Mucosa of rectum (tissue), 2 donors: ENCODE data around the gene AFDN.

ENCODE experiments used
- H3K27ac ChIP-seq, 2 donors: one replicate each; pipeline ENCODE4 v1.7.0; 2013; ENCODE audit warnings: inconsistent platforms in 2 of 2, low read depth in 2 of 2, low read length in 2 of 2
- H3K27me3 ChIP-seq, 2 donors: one replicate each; pipeline ENCODE4 v1.7.0; 2013; ENCODE audit warnings: low read length in 2 of 2; ENCODE audit not compliant: control insufficient read depth in 2 of 2, insufficient read depth in 2 of 2
- H3K36me3 ChIP-seq, 2 donors: one replicate each; pipeline ENCODE4 v1.7.0; 2013; ENCODE audit warnings: low read length in 2 of 2; ENCODE audit not compliant: control insufficient read depth in 2 of 2, insufficient read depth in 2 of 2
- H3K4me1 ChIP-seq, 2 donors: one replicate each; pipeline ENCODE4 v1.7.0; 2013; ENCODE audit warnings: low read length in 2 of 2, mild to moderate bottlenecking in 1 of 2; ENCODE audit not compliant: control insufficient read depth in 2 of 2, insufficient read depth in 2 of 2
- H3K4me3 ChIP-seq, 2 donors: one replicate each; pipeline ENCODE4 v1.7.0; 2013; ENCODE audit warnings: low read length in 2 of 2
- H3K9ac ChIP-seq, 2 donors: one replicate each; pipeline ENCODE4 v1.7.0; 2013; ENCODE audit warnings: low read length in 2 of 2, low read depth in 1 of 2, mild to moderate bottlenecking in 1 of 2
- H3K9me3 ChIP-seq, 2 donors: one replicate each; pipeline ENCODE4 v1.7.0; 2013; ENCODE audit warnings: low read length in 2 of 2; ENCODE audit not compliant: control insufficient read depth in 2 of 2
- donor health status: healthy.
- donor health status: Normal muscosa, but diverticular disease.

AFDN gene

DNA sequence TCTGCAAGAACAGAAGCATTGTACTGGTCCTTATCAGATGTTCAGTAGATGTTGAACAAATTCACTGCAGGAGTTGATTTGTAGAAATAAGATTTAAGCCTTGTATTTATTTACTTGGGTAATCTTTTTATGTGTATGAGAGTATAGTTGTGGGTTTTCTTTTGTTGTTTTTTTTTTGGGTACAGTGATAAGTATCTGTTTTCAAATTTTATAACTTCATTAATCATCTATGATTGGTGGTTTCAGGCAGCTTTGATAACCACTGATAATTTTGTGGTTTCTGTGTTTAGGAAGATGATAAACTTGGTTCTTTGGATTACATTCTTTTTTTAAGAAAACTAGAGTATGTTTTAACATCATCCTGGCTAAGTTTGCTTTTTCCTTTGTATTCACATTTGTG is 2.8 kb downstream of the AFDN start:
- H3K36me3 ChIP-seq: no peaks in the 10 kb centered on the region
- no peak overlapping the region for H3K4me3 ChIP-seq
- no peaks in the 10 kb centered on the region for H3K27me3 ChIP-seq
- peaks cover 5 to 19% of the 10 kb centered on the region in 2 donors for H3K4me1 ChIP-seq
- H3K27ac ChIP-seq: no peak overlapping the region
- H3K9ac ChIP-seq: no peak overlapping the region
- no peaks in the 10 kb centered on the region for H3K9me3 ChIP-seq

DNA sequence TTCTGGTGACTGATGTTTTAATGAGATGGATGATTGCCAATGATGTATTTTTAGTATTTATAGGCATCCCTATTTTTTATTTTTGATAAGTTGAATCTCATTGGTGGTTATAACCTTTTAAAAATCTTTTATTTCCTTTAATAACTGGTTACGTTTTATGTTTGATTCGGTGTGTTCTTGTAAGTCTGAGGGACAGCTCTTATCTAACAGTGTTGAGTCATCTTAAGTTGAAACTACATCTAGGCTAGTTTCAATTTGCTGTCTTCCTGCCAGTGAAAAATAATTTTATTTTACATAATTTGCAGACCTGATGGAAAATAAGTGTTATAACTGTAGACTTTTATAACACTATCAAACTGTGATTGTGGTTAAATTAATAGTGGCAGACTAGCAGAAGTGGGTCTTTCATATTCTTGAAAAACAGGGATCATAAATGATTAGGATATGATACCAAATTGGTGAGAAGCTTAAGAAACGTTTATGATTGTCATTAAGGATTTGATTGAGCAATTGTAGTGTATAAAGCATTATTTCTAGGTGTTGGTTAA is 4.6 kb downstream of the AFDN start:
- H3K36me3 ChIP-seq: no peaks in the 10 kb centered on the region
- H3K9me3 ChIP-seq: no peaks in the 10 kb centered on the region
- no peak overlapping the region for H3K27ac ChIP-seq
- H3K9ac ChIP-seq: no peak overlapping the region
- H3K4me3 ChIP-seq: no peak overlapping the region
- H3K4me1 ChIP-seq: peaks cover 0 to 14% of the 10 kb centered on the region in 2 donors
- H3K27me3 ChIP-seq: no peaks in the 10 kb centered on the region

- peak overlapping the region in 1 of 2 donors; percentile 31 for H3K9ac ChIP-seq
- H3K4me3 ChIP-seq: no peak overlapping the region
- no peaks in the 10 kb centered on the region for H3K9me3 ChIP-seq
- no peaks in the 10 kb centered on the region for H3K36me3 ChIP-seq
- peaks cover 0 to 14% of the 10 kb centered on the region in 2 donors for H3K4me1 ChIP-seq
- H3K27me3 ChIP-seq: no peaks in the 10 kb centered on the region
- peak overlapping the region in 1 of 2 donors; percentile 22 for H3K27ac ChIP-seq
These were observed 6.0 kb downstream of the AFDN start for GRCh38 chr6:167832497-167833395.

- no peaks in the 10 kb centered on the region for H3K36me3 ChIP-seq
- H3K4me3 ChIP-seq: no peak overlapping the region
- H3K9me3 ChIP-seq: no peaks in the 10 kb centered on the region
- peak overlapping the region in 1 of 2 donors; percentile 31 for H3K9ac ChIP-seq
- no peaks in the 10 kb centered on the region for H3K27me3 ChIP-seq
- peak overlapping the region in 1 of 2 donors; percentile 22 for H3K27ac ChIP-seq
- peaks cover 0 to 14% of the 10 kb centered on the region in 2 donors for H3K4me1 ChIP-seq
These were observed 6.7 kb downstream of the AFDN start for GRCh38 chr6:167833396-167833763.

GRCh38 chr6:167835260-167835659 is 8.5 kb downstream of the AFDN start:
- H3K27ac ChIP-seq: no peak overlapping the region
- H3K4me3 ChIP-seq: no peak overlapping the region
- H3K36me3 ChIP-seq: no peaks in the 10 kb centered on the region
- H3K9ac ChIP-seq: no peak overlapping the region
- H3K27me3 ChIP-seq: no peaks in the 10 kb centered on the region
- peaks cover 0 to 16% of the 10 kb centered on the region in 2 donors for H3K4me1 ChIP-seq
- no peaks in the 10 kb centered on the region for H3K9me3 ChIP-seq

GRCh38 chr6:167836721-167837120 is 10.0 kb downstream of the AFDN start:
- peaks cover 0 to 13% of the 10 kb centered on the region in 2 donors for H3K4me1 ChIP-seq

GRCh38 chr6:167838207-167838748 is 11.6 kb downstream of the AFDN start:
- no peak overlapping the region for H3K27ac ChIP-seq
- H3K4me3 ChIP-seq: no peak overlapping the region
- H3K9ac ChIP-seq: no peak overlapping the region
- H3K9me3 ChIP-seq: no peaks in the 10 kb centered on the region
- H3K27me3 ChIP-seq: no peaks in the 10 kb centered on the region
- peaks cover 0 to 6% of the 10 kb centered on the region in 2 donors for H3K4me1 ChIP-seq
- no peaks in the 10 kb centered on the region for H3K36me3 ChIP-seq

More at GRCh38 chr6:167836721-167837120, 10.0 kb downstream of the AFDN start:
- Histone ChIP-seq H3K27me3 (no peaks in the 10 kb centered on the region), H3K27ac (no peak overlapping the region), H3K36me3 (no peaks in the 10 kb centered on the region), H3K9me3 (no peaks in the 10 kb centered on the region), H3K9ac (no peak overlapping the region), H3K4me3 (no peak overlapping the region)

DNA sequence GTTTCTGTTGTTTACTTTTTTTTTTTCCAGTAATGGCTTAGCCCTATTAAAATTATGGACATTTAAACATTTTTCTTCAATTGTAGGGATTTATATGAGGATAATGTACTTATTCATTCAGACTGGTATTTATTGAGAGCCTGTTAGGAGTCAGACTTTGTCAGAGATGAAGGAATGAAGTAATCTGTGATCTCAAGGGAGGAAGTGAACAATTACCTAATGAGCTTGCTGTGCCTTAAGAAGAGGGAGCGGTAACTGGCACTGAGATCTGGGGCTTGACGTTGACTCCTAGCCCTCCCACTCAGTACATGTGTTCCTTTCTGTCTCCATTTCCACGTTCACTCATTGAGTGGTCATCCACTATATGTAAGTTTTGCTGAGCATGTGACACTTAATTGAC is 12.6 kb downstream of the AFDN start:
- H3K36me3 ChIP-seq: no peaks in the 10 kb centered on the region
- peaks cover 0 to 4% of the 10 kb centered on the region in 2 donors for H3K4me1 ChIP-seq
- H3K27me3 ChIP-seq: no peaks in the 10 kb centered on the region
- no peaks in the 10 kb centered on the region for H3K9me3 ChIP-seq
- no peak overlapping the region for H3K4me3 ChIP-seq
- H3K9ac ChIP-seq: no peak overlapping the region
- H3K27ac ChIP-seq: no peak overlapping the region

DNA sequence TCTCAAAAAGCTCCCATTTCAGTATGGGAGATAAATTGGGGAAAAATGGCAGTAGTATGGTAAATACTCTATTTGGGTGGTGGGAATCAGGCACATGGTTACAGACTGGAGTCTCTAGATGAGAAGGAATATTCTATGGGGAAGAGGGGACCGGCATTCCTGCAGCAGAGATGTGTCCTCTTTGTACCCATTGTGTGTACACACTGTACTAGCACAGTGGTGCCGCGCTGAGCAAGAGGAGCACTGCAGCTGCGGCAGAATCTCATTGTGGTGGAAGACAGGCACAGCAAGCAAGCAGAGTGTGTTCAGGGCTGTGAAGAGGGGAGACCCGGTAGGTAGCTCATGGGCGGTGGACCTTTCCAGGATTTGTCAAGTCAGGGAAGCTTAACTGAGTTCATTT is 13.0 kb downstream of the AFDN start:
- Histone ChIP-seq H3K27me3 (no peaks in the 10 kb centered on the region), H3K9ac (no peak overlapping the region), H3K36me3 (no peaks in the 10 kb centered on the region), H3K9me3 (no peaks in the 10 kb centered on the region), H3K27ac (no peak overlapping the region), H3K4me3 (no peak overlapping the region), H3K4me1 (peaks cover 0 to 4% of the 10 kb centered on the region in 2 donors)

GRCh38 chr6:167840160-167840525 is 13.4 kb downstream of the AFDN start:
- H3K27ac ChIP-seq: no peak overlapping the region
- H3K36me3 ChIP-seq: no peaks in the 10 kb centered on the region
- H3K9me3 ChIP-seq: no peaks in the 10 kb centered on the region
- H3K9ac ChIP-seq: no peak overlapping the region
- H3K4me1 ChIP-seq: peaks cover 0 to 4% of the 10 kb centered on the region in 2 donors
- no peaks in the 10 kb centered on the region for H3K27me3 ChIP-seq
- H3K4me3 ChIP-seq: no peak overlapping the region
